C1 segment of cervical spinal cord (tissue), 14 donors: Measurements from ENCODE around the gene SLC25A30.
"Not testable (repeated sequence)": the region's sequence is repeated elsewhere in the genome, so short reads cannot be mapped to it uniquely, and the experiment has no call there.

Experiments
- DNase-seq, 14 donors: peaks; one replicate each; lab custom pipeline; 2025; lab: John Stamatoyannopoulos, UW

The SLC25A30 gene

GRCh38 chr13:45432737-45433380, 14.7 kb upstream of the SLC25A30 start:
- no peak for DNase-seq

- DNase-seq: not testable (repeated sequence)
Measured at GRCh38 chr13:45426056-45426841, 8.1 kb upstream of the SLC25A30 start.

GRCh38 chr13:45422731-45423292, 4.6 kb upstream of the SLC25A30 start:
- DNase-seq: no peak

- no peak for DNase-seq
Measured at GRCh38 chr13:45419945-45420344, 1.8 kb upstream of the SLC25A30 start.

GRCh38 chr13:45419389-45419788, 1.2 kb upstream of the SLC25A30 start:
- not testable (repeated sequence) for DNase-seq

- no peak for DNase-seq
Measured at GRCh38 chr13:45416516-45417128, 1.6 kb downstream of the SLC25A30 start.

- no peak for DNase-seq
Measured at GRCh38 chr13:45415112-45415511, 3.1 kb downstream of the SLC25A30 start.

- DNase-seq: no peak
Measured at GRCh38 chr13:45413826-45414307, 4.3 kb downstream of the SLC25A30 start.

GRCh38 chr13:45412274-45413049, 5.7 kb downstream of the SLC25A30 start:
- no peak for DNase-seq

GRCh38 chr13:45411631-45412030, 6.5 kb downstream of the SLC25A30 start:
- DNase-seq: no peak

GRCh38 chr13:45411221-45411620, 7.0 kb downstream of the SLC25A30 start:
- DNase-seq: no peak

- no peak for DNase-seq
Measured at GRCh38 chr13:45410466-45410865, 7.7 kb downstream of the SLC25A30 start.

- DNase-seq: no peak
Measured at GRCh38 chr13:45410001-45410400, 8.2 kb downstream of the SLC25A30 start.

GRCh38 chr13:45406421-45406820, 11.8 kb downstream of the SLC25A30 start:
- DNase-seq: no peak

GRCh38 chr13:45403081-45403480, 15.1 kb downstream of the SLC25A30 start:
- DNase-seq: no peak

GRCh38 chr13:45402641-45403040, 15.5 kb downstream of the SLC25A30 start:
- no peak for DNase-seq

GRCh38 chr13:45401314-45401713, 16.9 kb downstream of the SLC25A30 start:
- DNase-seq: no peak

- no peak for DNase-seq
Measured at GRCh38 chr13:45398877-45399276, 19.3 kb downstream of the SLC25A30 start.

- no peak for DNase-seq
Measured at GRCh38 chr13:45396533-45397095, 21.6 kb downstream of the SLC25A30 start.

- peak in 2 of 14 donors; percentile 4 to 8 for DNase-seq
Measured at GRCh38 chr13:45393941-45394570, 24.1 kb downstream of the SLC25A30 start.

- DNase-seq: no peak
Measured at GRCh38 chr13:45392811-45393210, 25.4 kb downstream of the SLC25A30 start.
